Central memory CD8-positive, alpha-beta T cell (primary cell): Measurements from ENCODE around the gene RAB3GAP1.

ENCODE experiments used
- ATAC-seq: fragments of 150-1000 bp; cut with Tn5 transposase; replicated peaks from 2 replicates; pipeline ENCODE4 v1.10.0; 2022; ENCODE audit warnings: mild to moderate bottlenecking, moderate FRiP score, moderate number of reproducible peaks; ENCODE audit not compliant: poor library complexity, severe bottlenecking; ENCODE audit errors: extremely low read depth
- DNase-seq, 2 donors: peaks; one replicate each; pipeline ENCODE4 v3.0.0; 2021; ENCODE audit warnings: low spot score in 2 of 2
- H3K27ac Mint-ChIP-seq: one replicate; pipeline ENCODE4 v1.8.0; 2022; ENCODE audit warnings: low read depth, mild to moderate bottlenecking, moderate library complexity, mixed read lengths
- H3K27me3 Mint-ChIP-seq: one replicate; pipeline ENCODE4 v1.8.0; 2022; ENCODE audit warnings: mixed read lengths
- H3K36me3 Mint-ChIP-seq: one replicate; pipeline ENCODE4 v1.8.0; 2022; ENCODE audit warnings: mild to moderate bottlenecking, moderate library complexity, mixed read lengths; ENCODE audit not compliant: insufficient read depth
- H3K4me1 Mint-ChIP-seq: one replicate; pipeline ENCODE4 v1.8.0; 2022; ENCODE audit warnings: mixed read lengths
- H3K4me3 Mint-ChIP-seq: one replicate; pipeline ENCODE4 v1.8.0; 2022; ENCODE audit warnings: mild to moderate bottlenecking, moderate library complexity, mixed read lengths
- H3K9me3 Mint-ChIP-seq: one replicate; pipeline ENCODE4 v1.8.0; 2022; ENCODE audit warnings: mixed read lengths

The RAB3GAP1 gene

DNA sequence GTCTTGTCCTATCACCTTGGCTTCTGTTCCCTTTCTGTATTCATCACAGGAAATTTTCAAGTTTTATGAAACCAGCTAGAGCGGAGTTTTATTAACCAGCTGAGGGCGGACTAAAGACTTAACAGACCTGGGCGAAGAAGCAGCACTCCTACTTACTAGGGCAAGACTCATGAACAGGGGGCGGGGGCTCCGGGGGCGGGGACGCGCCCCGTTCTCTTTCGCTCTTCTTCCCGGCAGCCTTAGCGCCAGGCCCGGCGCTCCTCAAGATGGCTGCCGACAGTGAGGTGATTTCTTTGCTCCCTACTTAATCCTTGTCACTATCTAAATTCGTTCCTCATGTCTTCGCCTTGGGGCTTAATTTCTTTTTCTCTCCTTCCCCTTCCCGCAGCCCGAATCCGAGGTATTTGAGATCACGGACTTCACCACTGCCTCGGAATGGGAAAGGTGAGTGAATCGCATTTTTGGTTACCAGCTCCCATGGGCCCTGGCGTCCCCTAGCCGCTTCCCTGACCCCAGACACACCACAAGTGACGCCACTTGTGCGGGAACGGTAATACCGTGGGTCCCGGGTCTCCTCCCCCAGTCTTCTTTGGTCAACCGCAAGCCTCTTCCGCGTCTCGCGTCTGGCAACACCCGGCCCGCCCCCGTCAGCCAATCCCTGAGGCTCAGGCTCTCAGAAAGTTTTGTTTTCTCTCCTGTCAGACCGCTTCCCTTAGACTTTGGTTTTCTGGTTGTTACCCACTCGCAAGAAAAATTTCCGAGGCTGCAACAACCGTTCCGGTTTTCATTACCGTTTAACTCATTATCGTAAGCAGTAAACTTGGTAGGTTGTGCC is at the start of gene RAB3GAP1:
Gene RAB3GAP1 (plus strand): TSS at position 251 of the 835 bp plus-strand sequence. CDS start 16 bp downstream, at position 267.
- ATAC-seq (peak; percentile 88), DNase-seq (peak; percentile 82 to 92)
- Mint-ChIP-seq H3K4me1 (peaks cover 27% of the 10 kb centered on the region), H3K36me3 (peaks cover 15% of the 10 kb centered on the region), H3K4me3 (peak within 1 kb of the TSS; percentile 94), H3K27me3 (no peaks in the 10 kb centered on the region), H3K9me3 (no peaks in the 10 kb centered on the region), H3K27ac (peak within 1 kb of the TSS; percentile 100)

DNA sequence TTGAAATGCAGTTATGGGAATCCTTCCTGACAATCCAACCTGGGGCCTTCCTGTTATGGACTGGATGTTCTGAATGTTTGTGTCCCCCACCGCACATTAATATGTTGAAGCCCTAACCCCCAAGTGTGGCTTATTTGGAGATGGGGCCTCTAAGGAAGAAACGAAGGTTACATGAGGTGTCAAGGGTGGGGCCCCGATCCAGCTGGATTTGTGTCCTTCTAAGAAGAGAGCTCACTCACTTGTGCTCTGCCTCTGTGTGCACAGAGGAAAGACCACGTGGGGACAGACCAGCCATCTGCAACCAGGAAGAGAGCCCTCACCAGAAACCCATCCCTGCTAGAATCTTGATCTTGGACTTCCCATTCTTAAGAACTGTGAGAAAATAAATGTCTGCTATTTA is 49.3 kb upstream of the RAB3GAP1 start:
- DNase-seq = no peak
- Mint-ChIP-seq H3K27ac (no peak overlapping the region), H3K27me3 (peaks cover 34% of the 10 kb centered on the region), H3K4me3 (no peak overlapping the region), H3K36me3 (no peaks in the 10 kb centered on the region), H3K9me3 (no peaks in the 10 kb centered on the region), H3K4me1 (peaks cover 6% of the 10 kb centered on the region)
- ATAC-seq = no peak

DNA sequence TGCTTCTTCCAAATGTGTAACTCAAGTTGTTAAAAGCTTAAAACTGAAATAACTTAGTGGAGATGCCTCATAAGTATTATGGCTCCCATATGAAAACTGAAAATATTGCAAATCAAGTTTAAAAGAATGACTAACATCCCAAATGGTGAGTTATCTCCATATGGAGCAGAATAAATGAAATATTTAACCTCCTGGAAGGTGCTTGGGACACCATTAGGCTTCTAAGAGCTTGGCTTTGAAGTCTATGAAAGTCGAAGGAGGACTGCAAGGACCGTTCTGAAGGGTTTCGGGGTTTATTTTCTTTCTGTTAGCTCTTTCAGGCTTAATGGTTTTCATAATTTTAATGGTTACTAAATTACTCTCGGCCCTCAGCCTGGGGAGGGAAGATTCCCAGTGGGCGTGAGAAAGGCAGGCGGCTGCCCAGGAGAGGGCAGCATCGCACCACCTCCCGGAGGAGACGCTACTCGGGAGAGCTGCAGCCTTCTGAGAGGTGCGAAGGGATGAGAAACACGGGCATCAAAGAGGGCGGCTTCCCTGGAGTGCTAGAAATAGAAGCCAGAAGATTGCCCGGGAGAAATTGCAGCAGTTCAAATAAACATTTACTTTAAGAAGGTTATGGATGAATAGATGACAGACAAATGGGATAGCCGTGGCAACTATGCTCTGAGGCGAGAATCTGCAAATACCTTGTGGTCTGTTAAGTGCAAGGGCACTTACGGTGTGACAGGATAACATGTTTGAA is 47.9 kb upstream of the RAB3GAP1 start:
- peak; percentile 32 to 38 for DNase-seq
- H3K4me1 Mint-ChIP-seq = peaks cover 6% of the 10 kb centered on the region
- no peak overlapping the region for H3K4me3 Mint-ChIP-seq
- peak; percentile 58 for ATAC-seq
- peaks cover 43% of the 10 kb centered on the region for H3K27me3 Mint-ChIP-seq
- no peaks in the 10 kb centered on the region for H3K9me3 Mint-ChIP-seq
- H3K36me3 Mint-ChIP-seq = no peaks in the 10 kb centered on the region
- H3K27ac Mint-ChIP-seq = no peak overlapping the region

DNA sequence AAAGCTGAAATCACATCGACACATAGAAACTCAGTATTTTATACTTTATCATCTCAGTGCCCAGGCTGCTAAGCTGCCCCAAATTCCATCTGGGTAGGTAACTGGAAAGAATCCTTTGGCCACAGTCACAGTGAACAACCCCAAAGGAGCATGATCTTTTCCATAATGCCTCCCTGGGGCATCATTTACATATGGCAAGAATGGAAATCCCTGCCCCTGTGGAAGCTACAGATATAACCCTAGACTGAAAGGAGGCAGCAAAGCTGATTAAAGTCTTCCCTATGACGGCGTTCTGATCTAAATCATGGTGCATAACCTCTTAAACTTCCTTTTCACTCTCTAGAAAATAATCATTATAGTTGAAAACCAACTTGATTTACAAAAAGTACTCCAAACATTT is 46.3 kb upstream of the RAB3GAP1 start:
- no peak for DNase-seq
- no peak for ATAC-seq
- Mint-ChIP-seq H3K4me3 (no peak overlapping the region), H3K27me3 (peaks cover 55% of the 10 kb centered on the region), H3K27ac (no peak overlapping the region), H3K36me3 (no peaks in the 10 kb centered on the region), H3K9me3 (no peaks in the 10 kb centered on the region), H3K4me1 (peaks cover 6% of the 10 kb centered on the region)

DNA sequence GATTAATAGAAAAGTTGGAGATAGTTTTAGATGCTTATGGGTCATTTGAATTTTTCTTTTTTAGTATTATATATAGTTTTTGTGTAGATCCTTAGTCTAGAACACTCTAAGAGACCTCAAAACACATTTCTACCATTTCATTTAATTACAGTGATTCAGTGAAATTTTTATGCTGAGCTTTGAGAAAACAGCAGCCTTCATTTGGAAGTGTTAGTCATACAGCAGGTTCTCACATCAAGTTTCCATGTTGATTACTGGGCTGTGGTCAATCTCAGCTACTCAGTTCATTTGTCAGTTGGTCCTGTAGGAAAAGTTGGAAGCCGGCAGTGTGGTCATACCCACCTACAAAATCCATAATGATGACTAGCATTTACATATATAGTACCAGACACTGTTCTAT is 42.8 kb upstream of the RAB3GAP1 start:
- peaks cover 71% of the 10 kb centered on the region for H3K27me3 Mint-ChIP-seq
- no peaks in the 10 kb centered on the region for H3K9me3 Mint-ChIP-seq
- DNase-seq (no peak), ATAC-seq (no peak)
- peaks cover 3% of the 10 kb centered on the region for H3K4me1 Mint-ChIP-seq
- H3K27ac Mint-ChIP-seq = no peak overlapping the region
- no peak overlapping the region for H3K4me3 Mint-ChIP-seq
- no peaks in the 10 kb centered on the region for H3K36me3 Mint-ChIP-seq

DNA sequence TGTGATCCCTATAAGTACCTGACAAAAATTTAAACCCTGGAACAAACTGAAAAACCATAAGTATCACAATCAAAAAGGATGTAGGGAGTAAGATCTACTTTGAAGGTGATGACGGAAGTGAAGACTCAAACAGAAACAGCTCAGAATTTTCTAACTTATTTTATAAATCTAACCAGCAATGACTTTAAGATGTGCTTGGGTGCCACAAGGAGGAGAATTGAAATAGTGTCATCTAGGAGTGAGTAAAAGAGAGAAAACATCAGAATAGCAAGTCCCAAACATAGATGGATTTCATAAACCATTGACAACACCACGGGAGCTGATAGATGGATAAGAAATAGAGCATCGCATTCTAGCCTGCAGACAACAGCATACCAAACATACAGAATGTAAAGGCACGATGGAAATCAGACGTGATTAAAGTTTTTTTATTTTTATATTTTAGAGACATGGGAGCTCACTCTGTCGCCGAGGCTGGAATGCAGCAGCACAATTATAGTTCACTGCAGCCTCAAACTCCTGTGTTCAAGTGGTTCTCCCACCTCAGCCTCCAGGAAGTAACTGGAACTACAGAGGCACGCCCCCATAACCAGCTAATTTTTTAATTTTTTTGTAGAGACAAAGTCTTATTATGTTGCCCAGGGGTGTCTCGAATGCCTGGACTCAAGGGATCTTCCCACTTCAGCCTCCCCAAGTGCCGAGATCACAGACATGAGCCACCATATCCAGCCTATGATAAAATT is 41.7 kb upstream of the RAB3GAP1 start:
- Mint-ChIP-seq H3K27ac (no peak overlapping the region), H3K9me3 (no peaks in the 10 kb centered on the region), H3K4me3 (no peak overlapping the region), H3K27me3 (peaks cover 68% of the 10 kb centered on the region), H3K36me3 (no peaks in the 10 kb centered on the region), H3K4me1 (no peaks in the 10 kb centered on the region)
- DNase-seq = no peak
- ATAC-seq = no peak

DNA sequence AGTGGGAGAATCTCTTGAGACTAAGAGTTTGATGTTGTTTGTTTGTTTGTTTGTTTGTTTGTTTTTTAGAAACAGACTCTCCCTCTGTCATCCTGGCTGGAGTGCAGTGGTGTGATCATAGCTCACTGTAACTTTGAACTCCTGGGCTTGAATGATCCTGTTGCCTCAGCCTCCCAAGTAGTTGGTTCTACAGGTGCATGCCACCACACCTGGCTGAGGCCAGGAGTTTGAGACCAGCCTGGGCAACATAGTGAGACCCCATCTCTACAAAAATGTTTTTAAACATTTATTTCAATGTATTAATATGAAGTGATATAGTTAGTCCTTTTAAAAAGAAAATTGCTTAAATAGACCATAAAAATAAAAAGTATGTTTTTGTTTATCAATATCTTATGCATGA is 40.5 kb upstream of the RAB3GAP1 start:
- H3K9me3 Mint-ChIP-seq = no peaks in the 10 kb centered on the region
- no peaks in the 10 kb centered on the region for H3K36me3 Mint-ChIP-seq
- H3K27ac Mint-ChIP-seq = no peak overlapping the region
- peaks cover 66% of the 10 kb centered on the region for H3K27me3 Mint-ChIP-seq
- no peak overlapping the region for H3K4me3 Mint-ChIP-seq
- ATAC-seq (no peak), DNase-seq (no peak)
- H3K4me1 Mint-ChIP-seq = no peaks in the 10 kb centered on the region

DNA sequence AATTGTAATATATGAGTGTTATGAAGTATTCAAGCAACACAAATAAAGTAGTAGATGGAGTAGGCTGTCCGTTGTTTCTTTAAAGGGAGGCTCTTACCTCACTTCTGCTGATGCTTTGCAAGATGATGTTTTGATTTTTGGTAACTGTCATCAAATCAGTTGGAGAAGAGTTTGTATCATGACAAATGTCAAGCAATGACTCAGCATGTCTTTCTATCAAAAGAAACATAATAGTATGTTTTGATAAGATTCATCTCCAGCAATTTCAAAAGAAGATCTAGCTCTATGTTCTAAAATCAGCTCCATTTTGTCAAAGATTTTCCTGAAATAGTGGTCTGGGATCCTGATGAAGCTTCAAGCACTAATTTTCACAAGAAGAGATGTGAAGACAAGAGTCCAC is 30.5 kb upstream of the RAB3GAP1 start:
- Mint-ChIP-seq H3K4me3 (no peak overlapping the region), H3K9me3 (no peaks in the 10 kb centered on the region), H3K4me1 (no peaks in the 10 kb centered on the region), H3K27me3 (peaks cover 11% of the 10 kb centered on the region), H3K27ac (no peak overlapping the region), H3K36me3 (no peaks in the 10 kb centered on the region)
- DNase-seq (no peak), ATAC-seq (no peak)

DNA sequence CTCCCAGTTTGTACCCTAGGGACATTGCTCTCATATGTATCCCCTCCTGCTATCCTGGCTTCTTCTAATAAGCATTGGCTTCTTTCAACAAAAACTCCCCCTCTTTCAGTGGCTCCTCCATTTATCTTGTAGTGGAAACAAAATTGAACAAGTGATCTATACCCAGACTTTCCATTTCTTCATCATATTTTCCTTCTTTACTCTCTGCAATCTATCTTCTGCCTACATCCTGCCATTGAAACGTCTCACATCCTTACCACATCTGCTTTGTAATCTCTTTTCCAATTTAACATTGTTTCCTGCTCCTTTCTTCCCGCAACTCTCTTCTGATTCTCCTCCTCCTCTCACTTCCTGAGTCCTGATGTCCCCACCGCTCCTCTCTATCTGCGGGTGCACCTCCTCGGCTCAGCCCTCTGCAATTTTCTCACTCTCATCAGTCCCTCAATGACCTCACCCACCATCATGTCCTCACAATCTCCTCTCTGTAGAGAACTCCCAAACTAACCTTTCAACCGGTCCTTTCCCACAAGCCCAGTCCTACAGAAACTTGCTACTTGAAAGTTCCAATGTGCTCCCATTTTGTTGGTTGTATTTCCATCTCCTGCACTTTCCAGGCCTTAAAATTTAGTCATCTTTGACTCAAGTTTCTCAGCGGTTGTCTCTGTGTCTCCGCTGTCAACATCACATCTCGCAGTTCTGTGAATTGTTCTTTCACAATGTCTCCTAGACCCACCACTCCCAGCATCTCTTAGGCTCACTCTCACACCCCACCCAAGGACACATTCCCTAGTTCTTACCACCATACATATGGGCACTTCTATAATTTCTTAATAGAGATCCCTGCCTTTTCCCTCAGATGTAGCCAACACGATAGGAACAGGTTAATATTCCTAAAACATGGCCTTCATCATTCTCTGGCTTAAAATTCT is 28.9 kb upstream of the RAB3GAP1 start:
- DNase-seq (no peak), ATAC-seq (no peak)
- H3K27me3 Mint-ChIP-seq = peaks cover 11% of the 10 kb centered on the region
- no peaks in the 10 kb centered on the region for H3K9me3 Mint-ChIP-seq
- no peaks in the 10 kb centered on the region for H3K4me1 Mint-ChIP-seq
- no peaks in the 10 kb centered on the region for H3K36me3 Mint-ChIP-seq
- no peak overlapping the region for H3K27ac Mint-ChIP-seq
- no peak overlapping the region for H3K4me3 Mint-ChIP-seq

DNA sequence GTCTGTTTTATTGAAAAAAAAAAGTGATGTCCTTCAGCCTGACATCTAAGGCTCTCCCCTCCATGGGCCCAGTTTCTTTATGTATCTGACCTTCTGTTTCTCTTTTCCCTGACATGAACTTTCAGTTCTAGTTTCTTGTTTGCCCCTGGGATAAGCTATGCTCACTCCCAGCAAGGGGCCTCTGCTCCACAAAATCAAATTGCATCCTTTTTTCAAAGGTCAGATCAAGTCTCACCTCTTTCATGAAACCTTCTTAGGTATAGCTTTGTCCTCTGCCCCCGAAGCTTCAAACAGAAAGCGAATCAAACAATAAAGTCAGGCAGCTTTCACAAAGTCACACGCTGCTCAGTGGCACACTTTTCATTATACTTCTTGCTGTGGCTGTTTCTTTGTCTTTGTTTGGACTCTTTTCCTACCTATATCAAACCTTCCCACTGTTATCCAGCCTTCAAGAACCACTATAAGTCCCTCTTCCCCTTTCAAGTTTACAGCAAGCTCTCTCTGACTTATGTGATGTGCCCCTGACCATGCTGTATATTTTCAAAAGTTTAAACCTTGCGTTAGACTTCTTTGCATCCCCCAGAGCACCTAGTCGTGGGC is 28.1 kb upstream of the RAB3GAP1 start:
- DNase-seq = no peak
- H3K27me3 Mint-ChIP-seq = peaks cover 13% of the 10 kb centered on the region
- no peaks in the 10 kb centered on the region for H3K36me3 Mint-ChIP-seq
- ATAC-seq = no peak
- no peak overlapping the region for H3K27ac Mint-ChIP-seq
- no peak overlapping the region for H3K4me3 Mint-ChIP-seq
- H3K4me1 Mint-ChIP-seq = no peaks in the 10 kb centered on the region
- no peaks in the 10 kb centered on the region for H3K9me3 Mint-ChIP-seq

DNA sequence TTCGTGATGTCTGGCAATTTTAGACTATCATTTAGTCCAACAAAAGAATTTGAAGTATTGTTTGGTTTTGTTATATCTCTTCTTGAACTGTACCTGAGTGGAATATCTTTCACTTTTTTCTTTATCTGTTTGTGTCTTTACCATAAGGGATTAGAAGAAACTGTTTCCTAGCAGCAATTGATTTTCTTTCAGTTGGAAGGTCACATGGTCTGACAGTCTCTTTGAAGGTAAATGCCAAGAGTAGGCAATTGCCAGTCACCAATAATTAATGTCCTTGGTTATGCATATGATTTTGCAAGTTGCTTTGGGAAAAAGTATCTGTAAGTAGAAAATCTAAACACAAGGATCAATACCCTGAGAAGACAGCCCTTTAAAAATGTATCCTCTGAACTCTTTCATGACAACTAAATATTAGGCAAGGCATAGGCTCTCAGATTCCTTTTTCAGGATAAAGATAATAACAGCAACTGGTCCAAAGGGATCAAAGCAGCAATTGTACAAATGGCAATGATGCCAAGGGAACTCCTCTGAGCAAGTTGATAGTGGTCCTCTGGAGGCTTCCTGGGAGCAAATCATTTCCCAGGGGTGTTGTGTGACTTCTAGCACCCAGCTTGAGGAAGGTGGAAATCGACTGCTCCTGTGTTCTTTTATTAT is 22.5 kb upstream of the RAB3GAP1 start:
- ATAC-seq = no peak
- Mint-ChIP-seq H3K9me3 (no peaks in the 10 kb centered on the region), H3K4me1 (no peaks in the 10 kb centered on the region)

More for the DNA sequence above, 22.5 kb upstream of the RAB3GAP1 start:
- Mint-ChIP-seq H3K27ac (no peak overlapping the region), H3K4me3 (no peak overlapping the region), H3K27me3 (peaks cover 42% of the 10 kb centered on the region), H3K36me3 (no peaks in the 10 kb centered on the region)
- DNase-seq = no peak
